GM12878 (cell line): ENCODE data around the gene CDH18. TPM values are rescaled to one million over a fixed set of nuclear protein-coding genes. Genes with fewer than 3 reads are reported as not detected.

Experiments used
- ATAC-seq: fragments of 200-7000 bp; cut with Tn5 transposase; 3 replicates; pipeline ENCODE4 v1.9.1; 2020; ENCODE audit warnings: mild to moderate bottlenecking, moderate library complexity
- BruUV-seq: library from RNA; stranded (reverse); fragments of 400-500 nt; replicated peaks from 2 replicates; lab custom pipeline; 2021; lab: Mats Ljungman, UMichigan
- CTCF ChIA-PET: fragments of 300-600 bp; sonication (Branson Sonifier 250); formaldehyde crosslinking; extraction: SDS; loops from one replicate; lab custom pipeline; 2021; ENCODE audit warnings: inconsistent platforms; lab: Yijun Ruan, JAX
- POLR2A ChIA-PET: fragments of 350-600 bp; formaldehyde crosslinking; extraction: SDS; loops from one replicate; lab custom pipeline; 2021; ENCODE audit warnings: inconsistent platforms; lab: Charles Lee
- RAD21 ChIA-PET: fragments of 300-600 bp; sonication (Branson Sonifier 250); formaldehyde crosslinking; loops from one replicate; lab custom pipeline; 2023; ENCODE audit warnings: antibody characterized with exemption; ENCODE audit not compliant: unreplicated experiment; lab: Charles Lee
- SMC1A ChIA-PET: fragments of 300-600 bp; sonication (Branson Sonifier 250); formaldehyde crosslinking; loops from one replicate; lab custom pipeline; 2023; ENCODE audit not compliant: unreplicated experiment, uncharacterized antibody; lab: Charles Lee
- DNase-seq: peaks from one replicate; pipeline ENCODE4 v3.0.0-alpha.2; 2011; ENCODE audit warnings: low read depth, low spot score
- FAIRE-seq: peaks from 3 replicates; lab custom pipeline; 2011; peaks lifted over from hg19 to GRCh38; lab: Jason Lieb, UNC
- H2AFZ ChIP-seq: 2 replicates; pipeline ENCODE4 v1.6.0; 2011; ENCODE audit warnings: low read depth, low read length, control low read depth; ENCODE audit not compliant: control insufficient read depth
- H3K27ac ChIP-seq: 2 replicates; pipeline ENCODE4 v1.5.1; 2011; ENCODE audit warnings: control low read depth; ENCODE audit not compliant: control insufficient read depth, insufficient read depth
- H3K27me3 ChIP-seq, 2 experiments: replicated peaks in 1 of 2; 2 replicates each; pipeline versions ENCODE4 v1.6.0 to v1.6.1; 2011; ENCODE audit warnings: low read length in 1 of 2; ENCODE audit not compliant: control insufficient read depth in 2 of 2, insufficient read depth in 2 of 2
- H3K36me3 ChIP-seq, 2 experiments: 2 replicates each; pipeline ENCODE4 v1.5.1; 2011; ENCODE audit warnings: low read length in 1 of 2; ENCODE audit not compliant: control insufficient read depth in 2 of 2, insufficient read depth in 2 of 2
- H3K4me1 ChIP-seq: 2 replicates; pipeline ENCODE4 v1.6.1; 2011; ENCODE audit warnings: mild to moderate bottlenecking, low read length, moderate library complexity, mixed read lengths; ENCODE audit not compliant: control insufficient read depth, insufficient read depth
- H3K4me2 ChIP-seq: 2 replicates; pipeline ENCODE4 v1.6.0; 2011; ENCODE audit warnings: control low read depth; ENCODE audit not compliant: control insufficient read depth, insufficient read depth
- H3K4me3 ChIP-seq: fragments of 200-600 bp; sonication (generic); 2 replicates; pipeline ENCODE4 v1.5.1; 2016
- H3K79me2 ChIP-seq: 2 replicates; pipeline ENCODE4 v1.6.0; 2011; ENCODE audit warnings: low read length; ENCODE audit not compliant: control insufficient read depth, insufficient read depth
- H3K9ac ChIP-seq: 2 replicates; pipeline ENCODE4 v1.8.0; 2011; ENCODE audit warnings: low read length, control low read depth, mixed read lengths; ENCODE audit not compliant: control insufficient read depth, insufficient read depth
- H3K9me3 ChIP-seq: replicated peaks from 3 replicates; pipeline ENCODE4 v1.5.1; 2011; ENCODE audit warnings: mild to moderate bottlenecking, low read length; ENCODE audit not compliant: control insufficient read depth, insufficient read depth
- H4K20me1 ChIP-seq: 2 replicates; pipeline ENCODE4 v1.6.0; 2011; ENCODE audit not compliant: control insufficient read depth, insufficient read depth
- CHD4 ChIP-seq: fragments of 200-600 bp; sonication (generic); IDR thresholded peaks from 2 replicates; pipeline ENCODE4 v1.6.1; 2016; ENCODE audit warnings: mild to moderate bottlenecking
- HDAC6 ChIP-seq: fragments of 200-600 bp; sonication (generic); IDR thresholded peaks from one replicate; pipeline ENCODE4 v1.8.0; 2017; ENCODE audit warnings: antibody characterized with exemption; ENCODE audit not compliant: unreplicated experiment
- NFXL1 ChIP-seq: fragments of 450-650 bp; IDR thresholded peaks from 2 replicates; pipeline ENCODE4 v1.6.1; 2017; ENCODE audit warnings: antibody characterized with exemption, mild to moderate bottlenecking, borderline replicate concordance
- NFYA ChIP-seq: IDR thresholded peaks from 2 replicates; pipeline ENCODE4 v1.6.1; 2011; ENCODE audit warnings: low read depth, mild to moderate bottlenecking, low read length, improper control_type of control experiment, borderline replicate concordance
- RBBP5 ChIP-seq: fragments of 200-600 bp; sonication (generic); conservative IDR thresholded peaks from 2 replicates; pipeline ENCODE4 v1.6.1; 2016
- SP1 ChIP-seq: IDR thresholded peaks from one replicate; pipeline ENCODE4 v1.6.1; 2011; ENCODE audit warnings: low read depth, low read length
- ZBTB11 ChIP-seq: fragments of 450-650 bp; formaldehyde crosslinking; IDR thresholded peaks from 2 replicates; pipeline ENCODE4 v1.5.0; 2022; ENCODE audit warnings: mild to moderate bottlenecking, missing genetic modification characterization
- WGBS: methylation state at CpG from one replicate; pipeline ENCODE4 v1.1.6; 2016; ENCODE audit warnings: low lambda C conversion rate; ENCODE audit not compliant: insufficient replicate concordance, insufficient coverage; ENCODE audit errors: missing lambda C conversion rate; 5-methylcytosine and 5-hydroxymethylcytosine counted together
- in situ Hi-C: fragments of 300-500 bp; cut with MboI; formaldehyde crosslinking; loops from 9 replicates; pipeline ENCODE4 v1.14.3; 2018; ENCODE audit warnings: mixed read lengths
- intact Hi-C: fragments of 100-400 bp; cut with micrococcal nuclease; formaldehyde crosslinking; loops from one replicate; pipeline ENCODE4 v1.14.2; 2022; ENCODE audit not compliant: unreplicated experiment
- polyA plus RNA-seq, 11 experiments: library from polyadenylated mRNA; depleted of rRNA in 4 of 11; unstranded in 6 of 11; stranded (reverse) in 5 of 11; fragments of >200 nt; fragmentation: Nextera tagmentation in 4 of 11; fragmentation: Illumina TruSeq in 1 of 11; extraction: Ambion mirVana in 4 of 11; extraction: Trizol in 1 of 11; gene quantifications; 1 replicate in 1 of 11; 2 replicates in 10 of 11; pipeline versions ENCODE4 v1.2.1 to v1.2.3, GENCODE V29; 2011 to 2016; ENCODE audit warnings: inconsistent platforms in 2 of 11, missing spikeins in 2 of 11, low read depth in 1 of 11
- total RNA-seq, 4 experiments: library from RNA; depleted of rRNA in 3 of 4; stranded (reverse); fragments of >200 nt in 3 of 4; fragmentation: Illumina TruSeq in 1 of 4; extraction: Trizol in 1 of 4; gene quantifications; 2 replicates each; pipeline versions ENCODE4 v1.2.1 to v1.2.3, GENCODE V29; 2013 to 2021

CDH18 gene
- total and polyA plus RNA-seq, 10 of the 15 experiments (the other 5 are each of a cell fraction or from before 2014, with no cell fraction given), result 0.41 TPM; not detected in 9

- Histone ChIP-seq H3K4me3 (no peak overlapping the region), H2AFZ (no peak overlapping the region), H3K9me3 (no peaks in the 10 kb centered on the region), H3K9ac (no peak overlapping the region), H3K4me1 (no peaks in the 10 kb centered on the region), H3K4me2 (no peak overlapping the region), H4K20me1 (no peaks in the 10 kb centered on the region), H3K36me3 (no peaks in the 10 kb centered on the region), H3K27ac (no peak overlapping the region), H3K27me3 (no peaks in the 10 kb centered on the region), H3K79me2 (no peaks in the 10 kb centered on the region)
- ChIA-PET SMC1A (interaction anchor here (0.9 kb wide), 1 partner anchor 1165 kb away, joined by 3 read pairs; no protein-coding TSS in a partner anchor), RAD21 (no interaction called here), POLR2A (no interaction called here), CTCF (no interaction called here)
- FAIRE-seq (no peak), ATAC-seq (no peak), DNase-seq (no peak)
- BruUV-seq, result no TSS peak
- intact Hi-C loops (no loop called here), in situ Hi-C loops (no loop called here)
- TF ChIP-seq NFYA, result no peak
- no peak for TF ChIP-seq NFXL1
- TF ChIP-seq CHD4, result no peak
- TF ChIP-seq RBBP5, result no peak
- TF ChIP-seq SP1, result no peak
- TF ChIP-seq HDAC6, result no peak
- no peak for TF ChIP-seq ZBTB11
- WGBS, result 90% methylated on average over 2 of the region's 2 CpGs
Observed at GRCh38 chr5:19619571-19619970, 368.4 kb downstream of the CDH18 start.
